Activated naive CD4-positive, alpha-beta T cell treated with Interleukin-2 at 50 U/mL for 16 hours (primary cell): ENCODE measurements around the gene PCBD2.
"Not testable (repeated sequence)": the region's sequence is repeated elsewhere in the genome, so short reads cannot be mapped to it uniquely, and the experiment has no call there.

Experiments
- DNase-seq: peaks from one replicate; pipeline ENCODE4 v3.0.0-alpha.2; 2020

Gene PCBD2

DNA sequence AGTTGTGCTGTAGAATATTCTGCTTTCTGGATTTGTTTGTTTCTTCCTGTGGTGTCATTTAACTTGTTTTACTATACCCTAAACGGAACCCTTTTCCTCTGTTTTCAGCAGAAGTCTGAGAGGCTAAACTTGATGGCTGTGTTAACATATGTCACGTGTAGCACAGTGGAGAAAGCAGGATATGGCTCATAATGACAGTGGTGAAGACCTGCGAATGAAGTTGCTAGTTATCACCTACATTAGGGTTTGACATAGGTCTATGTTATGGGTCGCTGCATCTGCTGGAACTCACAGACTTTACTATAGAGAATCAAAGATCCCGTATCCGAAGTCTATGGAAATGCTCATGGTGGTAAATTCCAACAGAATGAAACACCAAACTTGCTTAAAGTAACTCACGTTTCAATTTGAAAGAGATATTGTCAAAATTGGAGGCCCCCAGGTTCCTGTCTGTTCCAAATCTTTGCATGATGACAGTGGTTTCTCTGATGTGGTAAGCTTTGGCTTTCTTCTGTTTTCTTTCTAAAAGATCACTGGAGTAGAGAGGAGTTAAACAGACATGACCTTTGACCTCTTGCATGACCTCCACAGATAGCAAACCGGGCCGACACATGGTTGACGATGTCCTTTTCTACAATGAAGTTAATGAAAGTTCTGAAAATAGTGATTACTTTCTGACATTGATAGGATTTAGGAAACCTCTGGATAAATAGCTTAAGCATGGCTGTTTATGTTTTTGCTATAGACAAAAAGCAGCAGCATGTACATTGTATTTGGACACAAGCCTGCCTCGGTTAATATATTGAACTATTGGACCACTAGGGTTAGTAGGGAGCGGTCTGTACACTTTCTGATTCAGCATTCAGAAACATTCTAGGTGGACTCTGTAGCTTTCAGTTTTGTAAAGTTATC lies 59.7 kb downstream of the PCBD2 start:
- DNase-seq = no peak

DNA sequence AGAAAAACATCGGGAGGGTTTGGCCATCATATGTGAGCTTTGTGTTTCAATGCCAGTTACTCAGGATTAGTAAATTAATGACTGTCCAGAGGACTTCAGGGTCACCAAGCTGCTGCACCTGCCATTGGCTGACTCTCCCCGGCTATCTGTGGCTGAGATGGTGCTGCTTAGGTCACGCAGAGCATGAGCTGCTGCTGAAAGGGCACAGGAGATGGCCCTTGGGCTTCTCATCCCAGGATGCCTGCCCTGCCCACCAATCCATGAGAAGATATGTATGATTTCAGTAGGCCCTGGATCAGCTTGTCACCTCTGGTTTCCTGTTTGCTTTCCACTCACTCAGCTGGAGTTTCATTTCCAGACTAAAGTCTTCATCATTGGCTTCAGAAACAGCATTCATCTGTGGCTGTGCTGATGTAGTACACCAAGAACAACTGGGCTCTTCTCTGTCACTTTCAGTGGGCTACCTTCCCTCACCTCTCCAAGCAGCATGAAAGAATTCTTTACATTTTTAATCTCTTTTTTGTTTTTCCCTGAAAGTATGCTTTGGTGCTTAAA lies 60.4 kb downstream of the PCBD2 start:
- DNase-seq = no peak

DNA sequence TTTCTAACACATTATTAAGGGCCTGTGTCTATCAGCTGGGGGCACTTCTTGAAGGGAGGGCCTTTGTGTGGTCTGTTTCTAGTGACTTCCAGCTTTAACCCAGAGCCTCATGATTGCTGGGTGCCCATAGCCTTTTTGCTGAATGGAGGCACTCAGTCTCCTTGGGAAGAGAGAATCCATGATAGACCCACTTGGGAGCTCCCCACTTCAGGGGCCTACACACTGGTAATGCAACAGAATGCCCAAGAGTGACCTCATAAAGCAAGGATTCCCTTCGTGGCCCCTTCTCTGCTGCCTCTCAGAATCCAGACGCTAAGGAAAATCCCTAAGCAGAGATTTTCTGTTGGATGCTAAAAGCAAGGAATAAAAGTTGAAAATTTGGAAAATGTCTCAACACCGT lies 62.7 kb downstream of the PCBD2 start, which contains the start of gene CATSPER3:
TSS of gene CATSPER3 (plus strand) at position 301 of the 400 bp plus-strand sequence. CDS start at position 386, 85 bp downstream.
- DNase-seq = no peak

DNA sequence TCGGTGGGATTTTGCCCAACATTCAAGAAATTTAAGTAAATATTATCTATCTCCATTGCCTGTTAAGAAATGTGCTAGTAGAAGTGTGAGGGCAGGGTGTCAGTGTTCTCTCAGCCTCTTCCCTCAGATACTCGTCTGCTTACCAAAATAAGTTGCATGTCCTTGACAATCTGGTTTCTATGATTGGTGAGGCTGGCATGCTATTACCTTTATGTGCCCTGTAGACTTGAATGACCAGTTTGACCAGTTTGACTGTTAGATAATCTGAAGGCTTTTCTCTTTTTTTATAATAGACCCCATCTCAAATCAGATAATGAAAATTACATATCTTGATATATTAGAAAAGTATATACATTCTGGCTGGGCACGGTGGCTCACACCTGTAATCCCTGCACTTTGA lies 63.1 kb downstream of the PCBD2 start:
- DNase-seq = no peak

DNA sequence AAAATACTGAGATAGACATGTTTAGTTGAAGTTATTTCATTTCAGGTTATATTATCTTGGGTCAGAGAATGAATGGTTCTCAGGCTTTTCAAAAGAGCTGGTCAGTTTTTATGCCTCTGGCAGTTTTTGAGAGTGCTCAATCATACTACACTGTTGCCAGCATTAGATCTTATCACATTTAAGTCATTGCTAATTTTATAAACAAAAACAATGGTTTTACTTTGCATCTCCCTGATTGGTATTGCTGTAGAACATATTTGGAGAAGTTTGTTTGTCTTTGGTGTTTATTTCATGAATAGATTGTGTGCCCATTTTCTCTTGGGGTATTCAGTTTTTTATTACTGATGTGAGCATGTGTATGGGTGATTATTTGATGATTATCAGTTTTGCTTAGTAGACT lies 64.2 kb downstream of the PCBD2 start:
- DNase-seq = no peak

DNA sequence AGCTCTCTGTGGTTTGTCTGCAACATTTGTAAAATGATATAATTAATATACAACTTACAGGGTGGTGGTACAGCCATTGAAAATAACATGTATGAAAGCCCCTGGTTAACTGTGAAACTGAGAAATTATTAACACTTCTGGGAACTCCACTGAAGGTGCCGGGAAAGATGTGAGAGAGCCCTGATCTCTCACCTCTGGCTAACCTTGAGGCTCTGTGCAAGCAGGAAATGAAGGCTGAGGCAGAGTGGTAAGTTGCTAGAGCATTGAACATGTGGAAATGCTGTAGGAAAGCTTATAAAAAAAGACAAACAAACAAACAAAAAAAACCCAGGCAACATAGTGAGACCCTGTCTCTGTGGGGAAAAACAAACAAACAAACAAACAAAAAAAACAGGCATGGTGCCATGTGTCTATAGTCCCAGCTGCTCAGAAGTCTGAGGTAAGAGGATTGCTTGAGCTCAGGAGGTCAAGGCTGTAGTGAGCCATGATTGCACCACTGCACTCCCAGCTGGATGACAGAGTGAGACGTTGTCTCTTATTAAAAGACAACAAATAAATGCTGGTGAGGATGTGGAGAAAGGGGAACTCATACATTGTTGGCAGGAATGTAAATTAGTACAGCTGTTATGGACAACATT lies 70.3 kb downstream of the PCBD2 start:
- DNase-seq = no peak

DNA sequence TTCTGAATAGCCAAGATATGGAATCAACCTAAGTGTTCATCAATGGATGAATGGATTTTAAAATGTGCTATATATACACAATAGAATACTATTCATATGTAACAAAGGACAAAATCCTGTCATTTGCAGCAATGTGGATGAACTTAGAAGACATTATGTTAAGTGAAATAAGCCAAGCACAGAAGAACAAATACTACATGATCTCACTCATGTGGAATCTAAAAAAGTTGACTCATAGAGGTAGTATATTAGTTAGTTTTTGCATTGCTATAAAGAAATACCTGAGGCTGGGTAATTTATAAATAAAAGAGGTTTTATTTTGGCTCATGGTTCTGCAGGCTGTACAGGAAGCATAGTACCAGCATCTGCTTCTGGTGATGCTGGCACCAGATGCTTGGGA lies 70.9 kb downstream of the PCBD2 start:
- no peak for DNase-seq

DNA sequence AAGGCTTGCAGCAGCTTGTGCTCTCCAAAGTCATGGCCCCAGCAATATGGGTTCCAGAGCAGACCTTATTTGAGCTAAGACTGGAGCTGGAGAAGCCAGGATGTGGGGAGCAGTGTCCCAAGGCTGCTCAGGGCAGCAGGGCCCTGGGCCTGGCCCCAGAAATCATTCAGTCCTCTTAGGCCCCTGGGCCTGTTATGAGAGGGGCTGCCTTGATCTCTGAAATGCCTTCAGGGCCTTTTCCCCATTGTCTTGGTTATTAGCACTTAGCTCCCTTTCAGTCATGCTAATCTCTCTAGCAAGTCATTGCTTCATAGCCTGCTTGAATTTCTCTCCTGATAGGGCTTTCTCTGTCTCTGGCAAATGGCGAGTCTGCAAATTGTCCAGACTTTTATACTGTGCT lies 71.9 kb downstream of the PCBD2 start:
- DNase-seq = no peak

DNA sequence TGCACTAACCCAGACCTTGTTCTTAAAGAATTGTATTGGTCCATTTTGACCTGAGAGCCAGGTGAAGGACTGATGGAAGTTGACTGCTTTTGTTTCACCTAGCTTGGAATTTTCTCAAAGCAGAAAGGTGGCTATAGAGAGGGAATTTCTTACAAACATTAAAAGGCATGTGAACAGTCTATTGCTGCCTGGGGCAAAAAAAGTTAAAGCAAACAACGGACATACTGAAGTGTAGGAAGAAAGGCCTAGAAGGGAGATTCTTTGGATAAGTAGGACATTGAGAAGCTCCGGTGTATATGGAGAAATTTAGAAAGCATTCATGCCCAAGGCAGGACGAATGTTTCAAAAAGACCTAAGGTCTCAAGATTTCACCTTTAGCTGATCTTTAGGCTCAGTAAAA lies 74.5 kb downstream of the PCBD2 start:
- DNase-seq = no peak

DNA sequence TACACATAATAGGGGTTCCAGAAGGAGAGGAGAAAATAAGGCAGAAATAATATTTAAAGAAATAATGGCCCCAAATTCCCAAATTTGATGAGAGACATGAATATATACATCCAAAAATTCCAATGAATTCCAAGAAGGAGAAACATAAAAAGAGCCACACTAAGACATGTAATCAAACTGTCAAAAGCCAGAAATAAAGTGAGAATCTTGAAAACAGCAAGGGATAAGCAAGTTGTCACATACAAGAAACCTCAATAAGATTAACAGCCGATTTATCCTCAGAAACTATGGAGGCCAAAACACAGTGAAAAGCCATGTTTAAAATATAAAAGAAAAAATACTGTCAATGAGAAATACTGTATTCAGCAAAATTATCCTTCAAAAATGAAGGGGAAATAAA lies 77.3 kb downstream of the PCBD2 start:
- no peak for DNase-seq

DNA sequence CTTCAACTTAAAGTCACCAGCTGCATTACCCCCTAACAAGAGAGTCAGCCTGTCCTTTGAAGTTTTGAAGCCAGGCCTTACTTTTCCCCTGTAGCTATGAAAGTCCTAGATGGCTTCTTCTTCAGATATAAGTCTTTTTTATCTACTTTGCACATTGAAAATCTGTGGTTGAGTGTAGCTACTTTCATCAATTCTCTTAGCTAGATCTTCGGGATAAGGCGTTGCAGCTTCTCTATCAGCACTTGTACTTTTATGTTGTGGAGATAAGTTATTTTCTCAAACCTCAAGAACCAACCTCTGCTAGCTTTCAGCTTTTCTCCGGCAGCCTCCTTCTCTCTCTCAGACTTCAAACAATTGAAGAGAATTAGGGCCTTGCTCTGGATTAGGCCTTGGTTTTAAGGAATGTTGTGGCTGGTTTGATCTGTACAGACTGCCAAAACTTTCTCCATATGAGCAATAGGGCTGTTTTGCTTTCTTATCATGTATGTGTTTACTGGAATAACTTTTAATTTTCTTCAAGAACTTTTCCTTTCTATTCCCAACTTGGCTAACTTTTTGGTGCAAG lies 84.4 kb downstream of the PCBD2 start:
- no peak for DNase-seq

DNA sequence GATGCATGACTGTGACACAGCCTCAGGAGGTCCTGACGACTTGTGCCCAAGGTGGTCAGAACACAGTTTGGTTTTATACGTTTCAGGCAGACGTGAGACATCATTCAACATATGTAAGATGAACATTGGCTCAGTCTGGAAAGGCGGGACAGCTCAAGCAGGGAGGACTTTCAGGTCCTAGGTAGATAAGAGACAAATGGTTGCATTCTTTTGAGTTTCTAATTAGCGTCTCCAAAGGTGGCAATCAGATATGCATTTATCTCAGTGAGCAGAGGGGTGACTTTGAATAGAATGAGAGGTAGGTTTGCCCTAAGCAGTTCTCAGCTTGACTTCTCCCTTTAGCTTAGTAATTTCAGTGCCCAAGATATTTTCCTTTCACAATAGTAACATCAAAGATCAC lies 85.3 kb downstream of the PCBD2 start:
- not testable (repeated sequence) for DNase-seq

DNA sequence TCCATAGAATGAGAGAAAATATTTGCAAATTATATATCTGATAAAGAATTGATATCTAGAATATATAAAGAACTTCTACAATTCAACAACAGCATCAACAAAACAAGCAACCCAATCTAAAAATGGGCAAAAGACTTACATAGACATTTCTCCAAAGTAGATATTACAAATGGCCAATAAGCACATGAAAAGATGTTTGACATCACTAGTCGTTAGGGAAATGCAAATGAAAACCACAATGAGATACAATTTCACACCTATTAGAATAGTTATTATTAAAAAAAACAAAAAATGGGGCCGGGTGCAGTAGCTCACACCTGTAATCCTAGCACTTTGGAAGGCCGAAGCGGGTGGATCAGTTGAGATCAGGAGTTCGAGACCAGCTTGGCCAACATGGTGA lies 87.2 kb downstream of the PCBD2 start:
- DNase-seq = no peak

DNA sequence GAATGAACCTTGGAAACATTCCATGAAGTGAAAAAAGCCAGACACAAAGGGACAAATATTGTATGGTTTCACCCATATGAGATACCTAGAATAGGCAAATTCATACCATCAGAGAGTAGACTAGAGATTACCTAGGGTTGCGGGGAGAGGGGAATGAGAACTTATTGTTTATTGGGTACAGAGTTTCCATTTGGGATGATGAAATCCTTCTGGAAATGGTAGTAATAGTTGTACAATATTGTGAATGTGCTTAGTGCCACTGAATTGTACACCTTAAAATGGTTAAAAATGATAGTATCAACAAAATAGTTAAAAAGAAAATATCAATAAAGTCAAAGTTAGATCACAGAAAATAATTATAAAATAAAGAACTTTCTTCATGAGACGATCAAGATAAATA lies 88.2 kb downstream of the PCBD2 start:
- no peak for DNase-seq

DNA sequence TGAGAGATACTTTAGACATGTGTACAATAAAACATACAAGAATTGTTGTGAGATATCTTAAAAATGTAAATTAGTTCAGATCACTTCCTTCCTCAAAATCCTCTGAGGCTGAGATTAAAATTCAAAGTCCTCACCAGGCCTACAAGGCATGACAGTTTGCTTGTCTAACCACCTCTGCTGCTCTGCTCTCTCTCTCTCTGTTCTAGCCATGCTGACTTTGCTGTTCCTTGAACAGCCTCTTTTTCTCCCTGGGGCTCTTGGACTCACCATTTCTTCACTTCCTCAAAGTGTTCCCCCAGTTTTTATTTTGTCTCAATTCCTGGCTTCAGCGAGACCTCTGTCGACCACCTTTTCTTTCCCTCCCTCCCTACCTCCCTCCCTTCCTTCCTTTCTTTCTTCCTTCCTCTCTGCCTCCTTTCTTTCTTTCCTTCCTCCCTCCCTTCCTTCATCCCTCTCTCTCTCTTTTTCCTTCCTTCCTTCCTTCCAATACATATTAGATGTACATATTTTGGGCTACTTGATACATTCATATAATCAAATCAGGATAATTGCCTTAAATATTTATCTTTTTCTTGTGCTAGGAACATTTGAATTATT lies 89.7 kb downstream of the PCBD2 start:
- no peak for DNase-seq

DNA sequence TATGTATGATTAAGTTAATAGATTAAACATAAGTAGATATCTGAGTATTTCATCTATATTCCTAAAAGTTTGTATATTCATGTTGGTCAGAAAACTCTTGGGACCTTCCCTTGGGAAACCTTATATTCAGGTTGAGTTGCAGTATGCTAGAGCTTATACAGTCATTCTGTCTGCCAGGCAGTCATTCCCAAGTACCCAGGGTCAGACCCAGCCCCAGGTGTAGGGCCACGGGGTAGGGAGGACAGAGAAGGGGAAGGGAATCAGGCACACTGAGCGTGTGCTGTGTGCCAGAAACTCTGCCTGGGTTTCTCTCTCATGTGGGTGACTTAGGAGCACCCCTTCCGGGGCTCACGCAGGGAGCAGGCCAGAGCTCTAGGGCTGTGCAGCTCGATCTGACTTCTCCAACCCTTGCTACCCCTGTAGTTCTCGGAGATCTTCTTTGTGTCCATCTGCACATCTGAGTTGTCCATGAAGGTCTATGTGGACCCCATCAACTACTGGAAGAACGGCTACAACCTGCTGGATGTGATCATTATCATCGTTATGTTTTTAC lies 91.0 kb downstream of the PCBD2 start:
- no peak for DNase-seq

DNA sequence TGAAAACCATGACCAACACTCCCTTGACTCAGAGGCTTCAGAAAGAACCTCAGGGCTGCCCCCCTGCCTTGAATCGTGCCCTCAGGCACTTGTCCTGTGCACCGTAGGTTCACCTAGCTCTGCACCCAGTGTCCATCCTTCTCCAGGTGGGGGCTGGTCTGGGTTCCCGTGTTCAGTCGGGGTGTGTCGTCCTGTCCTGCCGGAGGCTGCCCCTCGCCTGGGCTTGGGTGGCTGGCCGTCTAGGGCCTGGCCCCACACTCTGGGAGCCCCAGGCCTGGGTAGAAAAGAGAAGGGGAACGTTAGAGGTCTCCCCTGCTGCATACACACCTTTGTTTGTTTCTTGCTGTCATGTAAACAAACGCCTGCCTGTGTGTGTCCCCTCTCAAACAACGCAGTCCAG lies 92.1 kb downstream of the PCBD2 start:
- DNase-seq = no peak

DNA sequence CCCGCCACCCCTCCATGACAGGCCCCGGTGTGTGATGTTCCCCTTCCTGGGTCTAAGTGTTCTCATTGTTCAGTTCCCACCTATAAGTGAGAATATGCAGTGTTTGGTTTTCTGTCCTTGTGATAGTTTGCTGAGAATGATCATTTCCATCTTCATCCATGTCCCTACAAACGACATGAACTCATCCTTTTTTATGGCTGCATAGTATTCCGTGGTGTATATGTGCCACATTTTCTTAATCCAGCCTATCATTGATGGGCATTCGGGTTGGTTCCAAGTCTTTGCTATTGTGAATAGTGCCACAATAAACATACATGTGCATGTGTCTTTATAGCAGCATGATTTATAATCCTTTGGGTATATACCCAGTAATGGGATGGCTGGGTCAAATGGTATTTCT lies 93.1 kb downstream of the PCBD2 start:
- DNase-seq = not testable (repeated sequence)

DNA sequence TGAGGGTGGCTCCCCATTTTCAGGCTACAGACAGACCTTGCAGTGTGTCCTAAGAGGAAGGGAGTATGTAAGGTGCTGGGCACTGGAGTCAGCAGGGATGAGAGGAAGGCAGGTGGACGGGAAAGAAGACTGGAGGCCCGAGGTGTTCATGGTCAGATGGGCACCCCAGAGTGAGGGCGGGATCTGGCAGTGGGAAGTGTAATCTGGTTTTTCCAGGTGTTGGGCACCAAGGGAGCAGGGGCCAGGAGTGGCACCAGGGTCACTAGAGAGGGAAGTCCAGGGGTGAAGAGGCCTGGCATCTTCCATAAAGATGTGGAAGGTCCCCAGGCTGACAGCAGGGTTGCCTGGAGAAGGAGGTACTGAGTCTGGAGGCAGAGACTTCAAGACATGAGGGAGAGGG lies 99.4 kb downstream of the PCBD2 start:
- no peak for DNase-seq

DNA sequence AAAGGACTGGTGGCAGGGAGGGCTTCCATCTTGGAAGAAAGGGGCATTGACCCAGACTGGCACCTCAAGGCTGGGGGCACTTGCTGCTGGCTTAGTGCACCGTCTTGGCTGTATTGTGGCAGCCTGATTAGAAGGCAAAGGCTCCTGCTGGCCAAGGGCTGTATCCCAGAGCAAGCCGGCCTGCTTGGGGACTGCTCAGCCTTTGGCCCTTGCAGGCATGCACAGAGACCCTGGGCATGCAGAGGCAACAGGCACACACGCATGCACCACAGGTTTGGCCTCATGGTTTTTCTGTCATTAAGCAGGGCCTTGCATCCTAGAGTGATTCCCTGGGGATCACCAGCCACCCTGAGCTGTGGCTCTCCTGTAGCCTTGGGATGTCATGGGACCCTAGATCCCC lies 100.1 kb downstream of the PCBD2 start:
- no peak for DNase-seq

DNA sequence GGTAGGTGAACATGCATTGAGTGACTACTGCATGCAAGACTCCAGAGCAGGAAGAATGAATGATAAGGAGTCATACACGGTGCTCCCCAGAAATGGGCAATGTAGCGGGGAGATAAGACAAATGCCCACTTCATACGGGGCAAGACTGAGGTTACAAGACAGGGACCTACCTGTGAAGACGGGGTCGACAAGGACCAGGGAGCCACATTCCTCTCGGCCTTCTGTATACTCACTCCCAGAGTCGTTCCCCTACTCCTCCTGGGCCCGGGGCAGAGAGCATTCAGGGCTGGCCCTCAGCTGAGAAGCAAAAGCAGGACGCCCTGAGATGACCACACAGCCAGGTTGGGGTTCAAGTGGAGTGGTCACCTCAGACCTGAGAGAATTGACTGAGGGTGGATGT lies 102.4 kb downstream of the PCBD2 start:
- no peak for DNase-seq

DNA sequence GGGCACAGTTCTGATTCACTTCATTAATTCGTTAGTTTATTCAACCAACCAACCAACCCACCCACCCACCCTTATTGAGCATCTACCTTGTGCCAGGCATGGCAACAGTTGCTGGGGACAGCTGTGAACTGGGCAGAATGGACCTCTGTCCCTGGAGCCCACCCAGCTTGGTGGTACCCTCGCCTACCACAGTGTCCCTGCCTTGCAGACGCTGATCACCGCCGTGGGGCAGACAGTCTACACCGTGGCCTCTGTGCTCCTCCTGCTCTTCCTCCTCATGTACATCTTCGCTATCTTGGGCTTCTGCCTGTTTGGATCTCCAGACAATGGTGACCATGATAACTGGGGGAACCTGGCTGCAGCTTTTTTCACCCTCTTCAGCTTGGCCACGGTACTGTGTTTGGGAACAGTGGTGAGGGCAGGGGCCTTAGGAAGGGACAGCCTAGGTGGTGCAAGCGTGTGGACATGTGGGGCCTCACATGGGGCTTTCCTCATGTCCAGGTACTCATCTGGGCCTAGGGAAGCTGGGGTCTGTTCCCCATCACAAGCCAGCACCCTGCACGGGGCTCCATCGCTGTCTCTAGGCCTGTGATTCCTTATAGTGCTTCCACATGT lies 102.9 kb downstream of the PCBD2 start:
- no peak for DNase-seq

DNA sequence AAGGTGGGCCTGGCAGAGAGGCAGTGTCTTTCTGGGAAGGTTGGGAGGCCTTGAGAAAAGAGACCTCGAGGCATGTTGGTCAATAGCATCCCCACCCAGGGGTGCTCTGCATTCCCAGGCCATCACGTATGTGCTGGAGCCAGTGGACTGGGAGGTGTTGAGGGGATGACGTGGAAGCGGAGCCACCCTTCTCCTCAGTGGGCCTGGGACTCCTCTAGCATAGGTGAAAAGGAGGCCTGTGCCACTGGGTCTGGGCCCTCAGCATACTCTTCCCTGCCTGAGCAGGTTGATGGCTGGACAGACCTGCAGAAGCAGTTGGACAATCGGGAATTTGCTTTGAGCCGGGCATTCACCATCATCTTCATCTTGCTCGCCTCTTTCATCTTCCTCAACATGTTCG lies 103.6 kb downstream of the PCBD2 start:
- no peak for DNase-seq
